SK-N-SH (cell line): ENCODE data around the gene VPS13C. TPM values are rescaled to one million over a fixed set of nuclear protein-coding genes. Genes with fewer than 3 reads are reported as not detected.

Source experiments
- CTCF ChIA-PET: fragments of 300-600, 350-600 bp; formaldehyde crosslinking; extraction: SDS; loops from one replicate; lab custom pipeline; 2021; lab: Yijun Ruan, JAX
- POLR2A ChIA-PET: fragments of 350-600 bp; sonication (Branson Sonifier 250); formaldehyde crosslinking; extraction: SDS; loops from one replicate; lab custom pipeline; 2020; ENCODE audit warnings: antibody characterized with exemption, inconsistent platforms; lab: Yijun Ruan, JAX
- DNase-seq: peaks from one replicate; pipeline ENCODE4 v3.0.0; 2012
- H2AFZ ChIP-seq: fragments of 200-600 bp; sonication (generic); 2 replicates; pipeline ENCODE4 v1.8.1; 2016; ENCODE audit warnings: antibody characterized with exemption, mild to moderate bottlenecking, low read depth
- H3F3A ChIP-seq: fragments of 200-600 bp; sonication (generic); replicated peaks from 2 replicates; pipeline ENCODE3; 2016; ENCODE audit warnings: antibody characterized with exemption, mild to moderate bottlenecking; ENCODE audit not compliant: insufficient read depth
- H3K27ac ChIP-seq, 2 experiments: fragments of 200-500 bp in 1 of 2; fragments of 200-600 bp in 1 of 2; sonication (Bioruptor generic) in 1 of 2; sonication (generic), shearing (Covaris generic) in 1 of 2; 2 replicates each; pipeline versions ENCODE4 v1.5.1 to v1.6.1; 2014 to 2016; ENCODE audit warnings: low read depth in 2 of 2, inconsistent platforms in 1 of 2, low read length in 1 of 2, mild to moderate bottlenecking in 1 of 2, mixed read lengths in 1 of 2
- H3K27me3 ChIP-seq: fragments of 200-600 bp; sonication (generic), shearing (Covaris generic); 2 replicates; pipeline ENCODE4 v1.6.1; 2016; ENCODE audit warnings: mixed run types; ENCODE audit not compliant: insufficient read depth
- H3K36me3 ChIP-seq, 2 experiments: fragments of 200-500 bp in 1 of 2; fragments of 200-600 bp in 1 of 2; sonication (Bioruptor generic) in 1 of 2; sonication (generic) in 1 of 2; replicated peaks in 1 of 2; 2 replicates each; pipeline versions ENCODE3 to v1.5.1; 2014 to 2016; ENCODE audit warnings: low read length in 1 of 2, mild to moderate bottlenecking in 1 of 2; ENCODE audit not compliant: insufficient read depth in 2 of 2, control insufficient read depth in 1 of 2
- H3K4me1 ChIP-seq, 2 experiments: fragments of 200-500 bp in 1 of 2; fragments of 200-600 bp in 1 of 2; sonication (Bioruptor generic) in 1 of 2; sonication (generic), shearing (Covaris generic) in 1 of 2; 2 replicates each; pipeline versions ENCODE4 v1.5.1 to v1.6.1; 2014 to 2016; ENCODE audit warnings: low read depth in 1 of 2, low read length in 1 of 2, mixed run types in 1 of 2; ENCODE audit not compliant: insufficient read depth in 2 of 2, control insufficient read depth in 1 of 2
- H3K4me2 ChIP-seq: fragments of 200-600 bp; sonication (generic), shearing (Covaris generic); 2 replicates; pipeline ENCODE4 v1.6.1; 2017; ENCODE audit warnings: mixed run types
- H3K4me3 ChIP-seq, 2 experiments: fragments of 200-500 bp in 1 of 2; fragments of 200-600 bp in 1 of 2; sonication (Bioruptor generic) in 1 of 2; sonication (generic), shearing (Covaris generic) in 1 of 2; 2 replicates each; pipeline versions ENCODE4 v1.5.1 to v1.8.1; 2014 to 2016; ENCODE audit warnings: low read depth in 2 of 2, inconsistent platforms in 1 of 2, low read length in 1 of 2, mild to moderate bottlenecking in 1 of 2, mixed read lengths in 1 of 2, moderate library complexity in 1 of 2
- H3K79me2 ChIP-seq: fragments of 200-600 bp; sonication (generic); 2 replicates; pipeline ENCODE4 v1.8.1; 2017; ENCODE audit warnings: mild to moderate bottlenecking; ENCODE audit not compliant: insufficient read depth
- H3K9ac ChIP-seq: fragments of 200-600 bp; sonication (generic); 2 replicates; pipeline ENCODE4 v1.6.1; 2017; ENCODE audit warnings: mixed run types
- H3K9me2 ChIP-seq: fragments of 200-600 bp; sonication (generic); 2 replicates; pipeline ENCODE4 v1.6.1; 2017; ENCODE audit warnings: mixed run types
- H3K9me3 ChIP-seq: fragments of 200-600 bp; sonication (generic); 2 replicates; pipeline ENCODE4 v1.6.1; 2017; ENCODE audit warnings: mixed run types, mild to moderate bottlenecking, moderate library complexity
- H4K20me1 ChIP-seq: fragments of 200-600 bp; sonication (generic); 2 replicates; pipeline ENCODE4 v1.6.1; 2017; ENCODE audit warnings: mild to moderate bottlenecking, mixed run types; ENCODE audit not compliant: insufficient read depth
- ELF1 ChIP-seq: IDR thresholded peaks from 2 replicates; pipeline ENCODE4 v1.4.0; 2012
- EP300 ChIP-seq, 2 experiments: IDR thresholded peaks; 2 replicates each; pipeline versions ENCODE4 v1.4.0 to v1.6.1; 2012; ENCODE audit warnings: borderline replicate concordance in 1 of 2, low read depth in 1 of 2, low read length in 1 of 2
- EZH2phosphoT487 ChIP-seq: fragments of 200-600 bp; sonication (generic); IDR thresholded peaks from 2 replicates; pipeline ENCODE4 v1.6.1; 2017; ENCODE audit warnings: low read depth, mixed run types, mild to moderate bottlenecking, antibody characterized with exemption, moderate library complexity, borderline replicate concordance
- FOSL2 ChIP-seq: IDR thresholded peaks from 2 replicates; pipeline ENCODE4 v1.4.0; 2012; ENCODE audit warnings: low read depth, mild to moderate bottlenecking, moderate library complexity, borderline replicate concordance
- FOXJ3 ChIP-seq: sonication (generic); formaldehyde crosslinking; IDR thresholded peaks from 2 replicates; pipeline ENCODE4 v1.5.1; 2020; ENCODE audit warnings: mild to moderate bottlenecking, missing genetic modification reagents
- FOXM1 ChIP-seq: IDR thresholded peaks from 2 replicates; pipeline ENCODE4 v1.4.0; 2012; ENCODE audit warnings: low read depth, mild to moderate bottlenecking
- GATA2 ChIP-seq: sonication (generic); formaldehyde crosslinking; IDR thresholded peaks from 2 replicates; pipeline ENCODE4 v1.5.0; 2020; ENCODE audit warnings: mild to moderate bottlenecking, missing genetic modification reagents
- MAX ChIP-seq: IDR thresholded peaks from 2 replicates; pipeline ENCODE4 v1.4.0; 2012; ENCODE audit warnings: low read depth
- MXI1 ChIP-seq: IDR thresholded peaks from 2 replicates; pipeline ENCODE4 v1.6.1; 2012; ENCODE audit warnings: mild to moderate bottlenecking, low read depth, low read length, improper control_type of control experiment
- NRF1 ChIP-seq: IDR thresholded peaks from 2 replicates; pipeline ENCODE4 v1.6.1; 2012; ENCODE audit warnings: low read depth, mild to moderate bottlenecking, low read length
- POLR2AphosphoS5 ChIP-seq: IDR thresholded peaks from 2 replicates; pipeline ENCODE4 v1.6.1; 2012; ENCODE audit warnings: low read depth, low read length
- RAD21 ChIP-seq: IDR thresholded peaks from 2 replicates; pipeline ENCODE4 v1.6.1; 2012; ENCODE audit warnings: mild to moderate bottlenecking, low read length
- RCOR1 ChIP-seq: fragments of 150-350 bp; IDR thresholded peaks from 2 replicates; pipeline ENCODE4 v1.6.1; 2017; ENCODE audit warnings: antibody characterized with exemption, low read length
- RXRA ChIP-seq: IDR thresholded peaks from 2 replicates; pipeline ENCODE4 v1.4.0; 2012; ENCODE audit warnings: low read depth, mild to moderate bottlenecking, borderline replicate concordance
- SIN3A ChIP-seq: IDR thresholded peaks from 2 replicates; pipeline ENCODE4 v1.6.1; 2012; ENCODE audit warnings: low read depth, mild to moderate bottlenecking, low read length, moderate library complexity, borderline replicate concordance
- SMC3 ChIP-seq: IDR thresholded peaks from 2 replicates; pipeline ENCODE4 v1.6.1; 2012; ENCODE audit warnings: low read depth, low read length, improper control_type of control experiment
- TAF1 ChIP-seq: IDR thresholded peaks from 2 replicates; pipeline ENCODE4 v1.6.1; 2012; ENCODE audit warnings: low read depth, mild to moderate bottlenecking, low read length, moderate library complexity, borderline replicate concordance
- TCF12 ChIP-seq: IDR thresholded peaks from 2 replicates; pipeline ENCODE4 v1.4.0; 2012
- USF1 ChIP-seq: IDR thresholded peaks from 2 replicates; pipeline ENCODE4 v1.4.0; 2012; ENCODE audit warnings: low read depth, borderline replicate concordance
- YY1 ChIP-seq: IDR thresholded peaks from 2 replicates; pipeline ENCODE4 v1.4.0; 2012; ENCODE audit warnings: low read depth, mild to moderate bottlenecking
- ZBTB33 ChIP-seq: IDR thresholded peaks from 2 replicates; pipeline ENCODE4 v1.4.0; 2012; ENCODE audit warnings: low read depth, borderline replicate concordance
- WGBS: methylation state at CpG from one replicate; pipeline ENCODE4 v1.1.6; 2017; ENCODE audit warnings: low lambda C conversion rate; 5-methylcytosine and 5-hydroxymethylcytosine counted together
- polyA plus RNA-seq, 3 experiments: library from polyadenylated mRNA; depleted of rRNA; stranded (reverse); fragments of >200 nt; gene quantifications; 2 replicates each; pipeline ENCODE4 v1.2.3, GENCODE V29; 2012

The VPS13C gene
- polyA plus RNA-seq, 1 of the 3 experiments (the other 2 are of a cell fraction) = 5.7 TPM

GRCh38 chr15:61923173-61923572, 137.1 kb downstream of the VPS13C start:
- Histone ChIP-seq H3K9me2 (no peaks in the 10 kb centered on the region), H3K27me3 (no peaks in the 10 kb centered on the region), H3K9me3 (no peaks in the 10 kb centered on the region), H3K4me2 (no peak overlapping the region), H2AFZ (no peak overlapping the region), H3K27ac (no peak overlapping the region), H3K79me2 (no peaks in the 10 kb centered on the region), H3F3A (no peaks in the 10 kb centered on the region), H3K4me3 (no peak overlapping the region), H3K4me1 (no peaks in the 10 kb centered on the region), H3K9ac (no peak overlapping the region), H3K36me3 (peaks cover 60 to 69% of the 10 kb centered on the region in 2 experiments), H4K20me1 (no peaks in the 10 kb centered on the region)
- ChIA-PET CTCF (interaction anchor here (1.4 kb wide), 1 partner anchor 220 kb away, joined by 3 read pairs; no protein-coding TSS in a partner anchor), POLR2A (no interaction called here)
- WGBS = 97% methylated on average over 3 of the region's 3 CpGs
- no peak for TF ChIP-seq FOXJ3 (CRISPR knock-in tag)
- TF ChIP-seq EZH2phosphoT487 = no peak
- TF ChIP-seq TAF1 = no peak
- TF ChIP-seq SIN3A = no peak
- TF ChIP-seq ZBTB33 = no peak
- no peak for TF ChIP-seq GATA2
- no peak for TF ChIP-seq EP300 (IDR thresholded peaks at IDR 0.05; ENCODE audit: borderline replicate concordance in 1 of 2, low read depth in 1 of 2, low read length in 1 of 2)
- no peak for TF ChIP-seq RAD21
- TF ChIP-seq FOXM1 = no peak
- no peak for TF ChIP-seq YY1
- no peak for TF ChIP-seq RXRA
- no peak for TF ChIP-seq RCOR1
- TF ChIP-seq USF1 = no peak
- TF ChIP-seq SMC3 = no peak
- TF ChIP-seq TCF12 = no peak
- TF ChIP-seq FOSL2 = no peak
- no peak for TF ChIP-seq POLR2AphosphoS5
- no peak for DNase-seq

DNA sequence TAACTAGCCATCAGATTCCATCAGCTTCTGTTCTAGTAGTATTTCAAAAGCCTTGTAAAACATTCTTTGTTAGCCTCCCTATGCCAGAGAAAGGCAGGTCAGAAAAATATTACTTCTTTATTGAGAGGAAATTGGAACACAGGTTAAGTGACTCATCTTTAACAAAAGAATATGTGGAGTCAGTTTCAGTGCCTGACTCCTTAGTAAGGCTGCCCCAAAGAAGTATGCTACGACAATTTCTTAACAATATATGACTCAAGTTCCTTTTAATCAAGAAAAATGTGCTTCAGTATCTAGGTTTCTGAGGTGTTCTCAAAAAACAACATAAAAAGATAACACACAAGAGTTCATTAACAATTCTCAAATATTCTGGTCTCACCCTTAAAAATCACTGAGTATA, 139.2 kb downstream of the VPS13C start:
- Histone ChIP-seq H3K4me1 (peaks cover 0 to 2% of the 10 kb centered on the region in 2 experiments; a peak in 1 of 4 replicates), H3K27me3 (no peaks in the 10 kb centered on the region), H3K4me2 (no peak overlapping the region), H3K79me2 (no peaks in the 10 kb centered on the region), H3K36me3 (peaks cover 59 to 70% of the 10 kb centered on the region in 2 experiments), H2AFZ (no peak overlapping the region), H3F3A (no peaks in the 10 kb centered on the region), H3K9me3 (no peaks in the 10 kb centered on the region), H3K9me2 (no peaks in the 10 kb centered on the region), H3K4me3 (no peak overlapping the region), H4K20me1 (no peaks in the 10 kb centered on the region), H3K9ac (no peak overlapping the region), H3K27ac (no peak overlapping the region)
- DNase-seq = no peak
- CTCF ChIA-PET = interaction anchor here (1.2 kb wide), 1 partner anchor 17 kb away, joined by 6 read pairs; no protein-coding TSS in a partner anchor
- POLR2A ChIA-PET = no interaction called here
- TF ChIP-seq USF1 (no peak), MXI1 (no peak), TAF1 (no peak), NRF1 (no peak), MAX (no peak), ELF1 (no peak)
- 100% methylated on average over 1 of the region's 1 CpG for WGBS
